ENCODE data around the gene TRIM49B.
"Not testable (repeated sequence)": the region's sequence is repeated elsewhere in the genome, so short reads cannot be mapped to it uniquely, and the experiment has no call there.

TRIM49B gene, protein sequence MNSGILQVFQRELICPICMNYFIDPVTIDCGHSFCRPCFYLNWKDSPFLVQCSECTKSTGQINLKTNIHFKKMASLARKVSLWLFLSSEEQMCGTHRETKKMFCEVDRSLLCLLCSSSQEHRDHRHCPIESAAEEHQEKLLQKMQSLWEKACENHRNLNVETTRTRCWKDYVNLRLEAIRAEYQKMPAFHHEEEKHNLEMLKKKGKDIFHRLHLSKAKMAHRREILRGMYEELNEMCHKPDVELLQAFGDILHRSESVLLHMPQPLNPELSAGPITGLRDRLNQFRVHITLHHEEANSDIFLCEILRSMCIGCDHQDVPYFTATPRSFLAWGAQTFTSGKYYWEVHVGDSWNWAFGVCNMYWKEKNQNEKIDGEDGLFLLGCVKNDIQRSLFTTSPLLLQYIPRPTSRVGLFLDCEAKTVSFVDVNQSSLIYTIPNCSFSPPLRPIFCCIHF

GRCh38 chr11:49028523-49028922, at the start of gene TRIM49B:
Gene TRIM49B, plus strand, starts transcription at chr11:49028823. Its CDS starts 2,777 bp downstream, at chr11:49031600.
- not testable (repeated sequence) for DNase-seq (ENCODE audit: low spot score)

DNA sequence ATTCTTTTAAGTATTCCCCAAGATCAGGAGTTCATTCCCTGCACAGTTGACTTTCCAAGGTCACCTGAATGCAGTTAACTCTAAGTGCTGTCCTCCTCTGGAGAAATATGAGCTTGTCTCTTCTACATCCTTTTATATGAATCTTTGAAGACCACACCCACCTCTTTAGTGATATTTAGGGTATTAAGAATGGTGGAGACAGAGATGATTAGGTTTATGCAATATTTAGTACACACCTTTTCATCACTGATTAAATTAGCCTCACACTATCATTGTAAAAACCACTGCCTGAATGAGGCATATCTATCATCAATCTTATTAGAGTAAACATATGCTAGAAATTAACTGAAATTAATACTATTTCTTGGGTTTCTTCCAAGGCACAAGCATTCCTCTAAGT, 44.8 kb upstream of the TRIM49B start, which contains the start of gene TRIM51G:
TSS of gene TRIM51G (minus strand) at position 101 of the 400 bp plus-strand sequence. CDS start 2,190 bp downstream, outside the sequence.
- DNase-seq (ENCODE audit: low spot score) = not testable (repeated sequence)

- not testable (repeated sequence) for DNase-seq (ENCODE audit: low spot score)
Measured at GRCh38 chr11:49048229-49048628, 19.6 kb downstream of the TRIM49B start.

DNA sequence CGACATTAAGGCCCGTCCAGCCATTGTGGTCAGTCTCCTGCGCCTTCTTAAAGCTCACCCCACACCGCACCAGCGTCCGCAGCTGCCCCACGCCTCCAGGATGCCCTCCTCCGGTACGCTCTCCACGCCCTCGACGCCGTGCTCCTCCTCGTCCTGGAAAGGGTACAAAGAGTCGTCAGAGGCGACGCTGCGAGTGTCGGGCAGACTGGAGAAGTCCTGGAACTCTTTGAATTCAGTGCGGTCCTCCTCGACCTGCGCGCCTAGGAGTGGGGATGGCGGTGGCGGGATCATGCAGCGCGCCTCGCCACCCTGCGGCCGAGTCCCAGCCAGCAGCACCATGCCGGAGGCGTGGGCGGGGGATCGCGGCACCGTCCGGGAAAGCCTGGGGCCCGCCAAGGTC, 21.2 kb downstream of the TRIM49B start:
- DNase-seq (ENCODE audit: low spot score) = not testable (repeated sequence)

GRCh38 chr11:49059012-49059411, 30.4 kb downstream of the TRIM49B start, which contains the start of gene TRIM64C:
Gene TRIM64C, minus strand, starts transcription at chr11:49059112. Its CDS starts 0 bp downstream, at chr11:49059112.
- DNase-seq (ENCODE audit: low spot score) = not testable (repeated sequence)

- DNase-seq (ENCODE audit: low spot score) = not testable (repeated sequence)
Measured at GRCh38 chr11:49069897-49070296, 41.3 kb downstream of the TRIM49B start.

Measured in GM20000 (cell line).